ENCODE measurements around the gene APBA1. TPM values are rescaled to one million over a fixed set of nuclear protein-coding genes. Genes with fewer than 3 reads are reported as not detected.

APBA1 gene
- total RNA-seq, 2 experiments from 2014 or later: 0.79 to 3.6 TPM

DNA sequence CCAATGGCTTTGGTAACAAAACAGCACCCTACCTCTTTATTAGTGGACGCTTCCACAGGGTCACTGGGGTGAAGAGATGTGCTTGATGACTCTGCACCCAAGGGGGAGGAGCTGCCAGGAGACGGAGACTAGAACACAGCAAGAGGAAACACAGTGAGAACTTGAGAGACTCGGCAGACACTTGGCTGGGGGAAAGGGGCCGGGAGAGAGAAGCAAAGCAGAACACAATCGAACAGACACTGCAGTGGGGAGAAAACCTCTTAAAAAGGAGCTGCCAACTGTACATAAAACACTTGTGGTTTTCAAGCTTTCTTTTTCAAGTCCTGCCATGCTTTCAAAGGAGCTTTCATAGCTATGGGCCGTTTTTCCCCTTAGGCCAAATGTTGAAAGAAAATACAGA is 196.2 kb downstream of the APBA1 start:
- peak; percentile 45 for ATAC-seq
- Mint-ChIP-seq H3K9me3 (ENCODE audit: low read depth) (peaks cover 3% of the 10 kb centered on the region), H3K27ac (no peak overlapping the region), H3K4me1 (peaks cover 12% of the 10 kb centered on the region), H3K4me3 (no peak overlapping the region), H3K27me3 (peaks cover 20% of the 10 kb centered on the region), H3K36me3 (no peaks in the 10 kb centered on the region)
- DNase-seq: no peak
- CTCF ChIA-PET: no interaction called here

DNA sequence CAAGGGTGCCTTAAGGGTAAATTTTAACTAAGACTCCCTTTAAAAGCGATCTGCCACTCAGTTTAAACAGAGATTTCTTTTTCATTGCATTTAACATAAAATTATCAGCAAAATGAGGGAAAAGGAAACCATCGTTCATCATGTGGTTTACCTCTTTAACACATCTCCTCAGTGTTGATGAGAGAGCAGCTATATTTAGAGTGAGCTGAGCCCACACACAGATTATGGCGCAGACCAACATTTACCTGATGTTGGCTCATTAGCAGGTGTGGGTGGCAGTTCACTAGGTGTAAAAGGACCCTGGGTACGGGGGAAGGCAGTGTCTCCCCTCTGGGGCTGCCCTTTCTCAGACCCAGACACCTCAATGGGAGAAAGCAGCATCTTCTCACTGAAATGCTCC is 197.3 kb downstream of the APBA1 start:
- Mint-ChIP-seq H3K27me3 (peaks cover 20% of the 10 kb centered on the region), H3K4me3 (no peak overlapping the region), H3K36me3 (no peaks in the 10 kb centered on the region), H3K27ac (peak overlapping the region; percentile 46), H3K9me3 (ENCODE audit: low read depth) (peaks cover 3% of the 10 kb centered on the region), H3K4me1 (peaks cover 12% of the 10 kb centered on the region)
- ATAC-seq (peak; percentile 30), DNase-seq (no peak)
- CTCF ChIA-PET: interaction anchor here (1.0 kb wide), 1 partner anchor 11 kb away, joined by 3 read pairs; no protein-coding TSS in a partner anchor

DNA sequence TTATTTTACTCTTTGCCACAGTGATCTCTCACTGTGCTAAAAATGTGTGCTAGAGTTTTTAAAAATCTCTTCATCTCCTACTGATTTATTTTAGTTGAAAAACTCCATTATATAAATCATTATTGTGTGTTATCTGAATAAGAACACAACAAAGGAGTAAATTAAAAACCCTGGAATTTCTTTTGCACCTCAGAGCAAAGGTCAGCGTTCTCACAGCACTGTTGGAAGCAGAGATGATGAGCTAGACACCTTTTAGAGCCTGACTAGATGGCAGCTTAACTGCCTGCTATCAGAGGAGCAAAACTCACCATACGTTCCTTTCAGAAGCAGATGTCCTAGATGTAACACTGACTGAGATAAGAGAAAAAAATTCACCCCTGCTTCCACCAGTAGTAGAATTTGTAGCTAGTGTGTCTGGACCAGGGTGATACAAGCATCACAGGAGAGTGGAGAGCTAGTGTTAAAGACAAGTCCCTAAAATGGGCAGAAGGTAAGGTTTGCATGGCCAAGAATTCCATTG is 200.0 kb downstream of the APBA1 start:
- H3K4me1 Mint-ChIP-seq: peaks cover 12% of the 10 kb centered on the region
- peaks cover 20% of the 10 kb centered on the region for H3K27me3 Mint-ChIP-seq
- CTCF ChIA-PET: no interaction called here
- DNase-seq (no peak), ATAC-seq (no peak)
- no peak overlapping the region for H3K4me3 Mint-ChIP-seq
- H3K27ac Mint-ChIP-seq: no peak overlapping the region
- peaks cover 3% of the 10 kb centered on the region for H3K9me3 Mint-ChIP-seq (ENCODE audit: low read depth)
- no peaks in the 10 kb centered on the region for H3K36me3 Mint-ChIP-seq

DNA sequence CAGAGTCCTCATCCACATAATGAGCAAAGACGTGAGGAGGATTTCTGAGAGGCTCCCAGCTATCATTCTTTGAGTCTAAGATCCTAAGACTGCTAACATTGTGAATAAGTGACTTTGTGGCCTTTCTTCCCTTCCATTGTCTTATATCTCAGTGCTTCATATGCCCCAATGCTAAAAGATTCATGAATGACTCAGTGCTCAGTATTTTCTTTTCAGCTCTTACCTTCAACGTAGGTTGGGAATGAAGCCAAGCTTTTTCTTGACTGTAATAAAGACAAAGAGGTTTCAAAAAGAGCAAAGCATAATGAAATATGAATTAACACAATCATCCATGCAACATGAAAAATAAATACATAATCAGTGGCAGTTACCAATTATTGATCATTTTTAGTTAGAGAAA is 200.7 kb downstream of the APBA1 start:
- Mint-ChIP-seq H3K27me3 (peaks cover 20% of the 10 kb centered on the region), H3K4me1 (peaks cover 12% of the 10 kb centered on the region), H3K9me3 (ENCODE audit: low read depth) (no peaks in the 10 kb centered on the region), H3K36me3 (no peaks in the 10 kb centered on the region), H3K27ac (no peak overlapping the region), H3K4me3 (no peak overlapping the region)
- CTCF ChIA-PET: no interaction called here
- ATAC-seq: no peak
- DNase-seq: no peak

DNA sequence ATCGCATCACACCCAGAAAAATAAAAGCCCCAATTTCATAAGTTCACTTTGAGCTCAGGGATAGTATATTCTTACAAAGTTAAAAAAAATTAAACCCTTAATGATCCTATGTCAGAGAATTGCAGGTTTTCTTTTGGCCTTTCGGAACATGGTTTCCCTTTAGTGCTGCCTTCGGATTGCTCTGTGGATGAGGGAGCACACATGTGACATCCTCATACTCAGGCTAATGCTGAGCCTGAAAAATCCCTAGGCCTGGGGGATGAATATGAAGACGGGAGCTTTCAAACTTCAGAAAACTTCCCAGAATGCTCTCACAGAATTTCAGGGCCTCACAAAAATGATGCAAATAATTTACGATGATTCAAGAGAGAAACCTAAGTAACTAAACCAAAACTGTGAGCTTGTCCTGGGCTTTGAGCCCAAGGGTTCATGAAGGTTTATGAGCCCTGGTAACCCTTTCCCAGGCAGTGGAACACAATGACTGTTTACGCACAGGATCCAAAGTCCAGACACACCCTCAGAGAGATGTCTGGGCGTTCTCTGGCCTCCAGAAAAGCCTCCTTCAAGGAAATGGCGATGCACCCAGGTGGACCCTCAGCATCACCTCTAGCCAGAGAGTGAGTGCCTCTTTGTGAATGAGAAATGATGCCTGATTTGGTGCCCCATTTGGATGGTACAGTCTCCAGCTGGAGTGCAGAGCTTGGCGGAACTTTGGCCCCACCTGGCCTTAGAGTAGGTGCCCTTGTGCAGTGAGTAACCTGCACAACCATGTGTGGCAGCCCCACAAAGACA is 201.8 kb downstream of the APBA1 start:
- Mint-ChIP-seq H3K36me3 (no peaks in the 10 kb centered on the region), H3K27ac (no peak overlapping the region), H3K4me3 (no peak overlapping the region), H3K27me3 (peaks cover 18% of the 10 kb centered on the region), H3K4me1 (peaks cover 7% of the 10 kb centered on the region), H3K9me3 (ENCODE audit: low read depth) (no peaks in the 10 kb centered on the region)
- ATAC-seq (no peak), DNase-seq (no peak)
- CTCF ChIA-PET: no interaction called here

DNA sequence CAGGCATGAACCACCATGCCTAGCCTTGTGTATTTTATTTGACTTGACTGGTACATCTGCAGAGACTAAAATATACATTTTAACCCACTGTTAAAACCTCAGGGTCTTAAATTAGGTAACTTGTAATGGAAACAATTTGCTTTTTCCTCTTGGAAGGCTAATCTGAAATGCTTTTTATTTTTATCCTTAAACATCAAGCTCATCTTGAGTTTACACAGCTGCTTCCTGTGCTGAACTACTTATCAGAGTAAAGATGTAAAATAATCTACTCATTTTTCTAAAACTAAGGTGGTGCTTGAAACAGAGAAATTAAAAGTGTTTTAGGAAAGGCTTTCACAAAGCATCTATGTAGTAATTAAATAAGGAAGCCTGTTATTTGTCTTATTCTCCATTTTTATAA is 203.0 kb downstream of the APBA1 start:
- DNase-seq (no peak), ATAC-seq (no peak)
- peaks cover 12% of the 10 kb centered on the region for H3K27me3 Mint-ChIP-seq
- H3K27ac Mint-ChIP-seq: no peak overlapping the region
- no peaks in the 10 kb centered on the region for H3K36me3 Mint-ChIP-seq
- CTCF ChIA-PET: no interaction called here
- H3K4me3 Mint-ChIP-seq: no peak overlapping the region
- H3K4me1 Mint-ChIP-seq: no peaks in the 10 kb centered on the region
- H3K9me3 Mint-ChIP-seq (ENCODE audit: low read depth): no peaks in the 10 kb centered on the region

DNA sequence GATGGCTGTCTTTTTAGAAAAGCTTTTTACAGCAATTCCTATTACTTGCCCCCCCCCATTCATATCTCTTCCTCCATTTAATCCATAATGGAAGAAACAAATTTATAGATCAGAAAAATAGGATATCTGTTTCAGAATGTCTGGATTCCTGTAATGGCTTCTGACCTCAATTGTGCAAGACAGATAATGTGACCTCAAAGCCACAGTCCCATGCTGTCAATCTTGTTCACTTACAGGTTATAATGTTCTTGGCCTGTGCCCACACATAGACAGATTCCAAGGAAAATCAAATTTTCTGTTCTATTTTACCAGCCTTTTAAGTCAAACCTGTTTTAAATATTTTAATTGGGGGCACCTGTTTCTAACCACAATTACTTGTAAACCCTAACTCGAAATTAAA is 203.8 kb downstream of the APBA1 start:
- DNase-seq (no peak), ATAC-seq (no peak)
- Mint-ChIP-seq H3K27me3 (peaks cover 11% of the 10 kb centered on the region), H3K36me3 (no peaks in the 10 kb centered on the region), H3K9me3 (ENCODE audit: low read depth) (no peaks in the 10 kb centered on the region), H3K27ac (no peak overlapping the region), H3K4me1 (no peaks in the 10 kb centered on the region), H3K4me3 (no peak overlapping the region)
- CTCF ChIA-PET: no interaction called here

DNA sequence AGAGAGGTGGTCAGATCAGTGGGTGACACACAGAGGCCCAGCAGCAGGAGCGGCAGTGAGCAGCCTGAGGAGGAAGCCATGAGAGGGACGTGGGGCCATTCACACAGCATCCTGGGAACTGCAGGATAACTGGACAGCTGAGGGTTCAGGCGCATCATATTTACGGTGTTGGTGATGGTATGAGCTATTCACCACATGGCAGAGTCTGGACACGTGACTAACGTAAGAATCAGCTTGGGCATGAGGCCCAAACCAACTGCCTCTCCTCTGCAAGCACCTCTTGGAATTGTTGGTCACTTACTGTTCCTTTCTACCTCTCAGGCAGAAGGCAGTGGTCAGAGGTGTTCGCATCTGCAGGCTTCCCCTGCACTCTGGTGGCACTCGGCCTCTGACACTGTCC is 206.0 kb downstream of the APBA1 start:
- Mint-ChIP-seq H3K36me3 (no peaks in the 10 kb centered on the region), H3K4me3 (no peak overlapping the region), H3K4me1 (no peaks in the 10 kb centered on the region), H3K27ac (no peak overlapping the region), H3K27me3 (no peaks in the 10 kb centered on the region), H3K9me3 (ENCODE audit: low read depth) (no peaks in the 10 kb centered on the region)
- DNase-seq: no peak
- no peak for ATAC-seq
- CTCF ChIA-PET: no interaction called here

DNA sequence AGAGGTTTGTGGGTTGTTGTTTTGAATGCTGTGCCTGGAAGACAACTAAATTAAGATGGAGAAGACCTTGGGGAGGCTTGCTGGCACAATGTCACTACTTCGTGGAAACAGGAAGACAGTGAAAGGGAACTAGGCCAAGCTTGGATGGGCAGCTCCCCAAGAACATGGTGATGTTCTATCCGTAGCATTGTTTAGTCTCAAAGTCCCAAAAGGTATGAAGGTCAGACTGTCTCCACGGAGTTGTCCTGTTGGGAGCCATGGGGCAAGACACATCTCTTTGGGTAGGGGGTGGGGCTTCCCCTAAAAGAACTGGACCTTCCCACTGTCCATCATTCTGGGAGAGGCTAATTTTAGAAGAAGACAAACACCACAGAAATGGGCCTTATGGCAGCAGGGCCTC is 206.7 kb downstream of the APBA1 start:
- Mint-ChIP-seq H3K4me3 (no peak overlapping the region), H3K36me3 (no peaks in the 10 kb centered on the region), H3K4me1 (no peaks in the 10 kb centered on the region), H3K27me3 (no peaks in the 10 kb centered on the region), H3K27ac (no peak overlapping the region), H3K9me3 (ENCODE audit: low read depth) (no peaks in the 10 kb centered on the region)
- CTCF ChIA-PET: no interaction called here
- DNase-seq (no peak), ATAC-seq (no peak)

DNA sequence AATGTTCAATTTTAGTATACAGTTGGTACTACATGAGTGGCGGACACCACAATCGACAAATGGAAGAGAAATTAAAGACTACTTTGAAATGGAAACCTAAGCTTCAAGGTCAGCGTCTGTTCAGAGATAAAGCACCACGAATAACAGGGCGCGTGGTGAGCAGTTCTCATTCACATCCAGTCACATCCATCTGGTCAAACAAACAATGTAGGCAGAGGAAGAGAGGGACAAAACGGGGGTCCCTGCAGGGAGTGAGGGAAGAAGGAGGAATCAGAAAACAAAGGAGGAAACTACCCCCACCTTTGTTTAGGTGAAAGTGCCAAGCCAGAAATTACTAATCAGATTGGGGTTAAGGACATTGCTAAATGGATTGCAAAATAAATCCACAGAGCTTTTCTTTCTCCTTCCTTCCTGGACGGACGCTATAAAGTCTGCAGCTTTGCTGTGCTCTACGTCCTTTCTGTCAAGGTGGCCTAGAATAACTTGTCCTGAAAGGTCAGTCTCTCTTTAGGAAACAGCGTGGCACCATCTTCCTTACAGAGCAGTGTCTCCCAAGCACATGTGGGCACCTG is 208.6 kb downstream of the APBA1 start:
- Mint-ChIP-seq H3K27ac (no peak overlapping the region), H3K9me3 (ENCODE audit: low read depth) (no peaks in the 10 kb centered on the region), H3K4me3 (no peak overlapping the region), H3K27me3 (no peaks in the 10 kb centered on the region), H3K4me1 (no peaks in the 10 kb centered on the region), H3K36me3 (no peaks in the 10 kb centered on the region)
- DNase-seq (no peak), ATAC-seq (no peak)
- CTCF ChIA-PET: interaction anchor here (0.8 kb wide), 1 partner anchor 11 kb away, joined by 3 read pairs; no protein-coding TSS in a partner anchor

DNA sequence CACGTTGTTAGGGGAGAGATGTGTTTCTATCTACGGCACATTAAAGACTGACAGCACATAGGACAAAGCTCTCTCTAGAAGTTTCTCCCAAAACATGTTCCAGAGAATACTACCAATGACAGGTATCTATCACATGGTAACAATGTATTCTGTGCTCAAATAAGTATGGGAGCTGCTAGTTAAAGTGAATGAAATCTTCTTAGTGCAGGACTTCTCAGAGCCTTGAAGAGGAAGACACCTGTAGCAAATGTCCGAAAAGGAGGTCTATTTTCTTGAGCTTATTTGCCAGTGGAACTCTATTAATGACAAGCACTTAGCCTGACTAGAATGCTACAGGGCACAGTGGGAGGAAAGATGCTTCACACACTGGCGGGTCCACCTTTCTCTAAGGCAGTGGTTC is 209.8 kb downstream of the APBA1 start:
- Mint-ChIP-seq H3K9me3 (ENCODE audit: low read depth) (no peaks in the 10 kb centered on the region), H3K36me3 (no peaks in the 10 kb centered on the region), H3K27ac (no peak overlapping the region), H3K4me3 (no peak overlapping the region), H3K4me1 (no peaks in the 10 kb centered on the region), H3K27me3 (no peaks in the 10 kb centered on the region)
- DNase-seq: no peak
- no peak for ATAC-seq
- CTCF ChIA-PET: no interaction called here

DNA sequence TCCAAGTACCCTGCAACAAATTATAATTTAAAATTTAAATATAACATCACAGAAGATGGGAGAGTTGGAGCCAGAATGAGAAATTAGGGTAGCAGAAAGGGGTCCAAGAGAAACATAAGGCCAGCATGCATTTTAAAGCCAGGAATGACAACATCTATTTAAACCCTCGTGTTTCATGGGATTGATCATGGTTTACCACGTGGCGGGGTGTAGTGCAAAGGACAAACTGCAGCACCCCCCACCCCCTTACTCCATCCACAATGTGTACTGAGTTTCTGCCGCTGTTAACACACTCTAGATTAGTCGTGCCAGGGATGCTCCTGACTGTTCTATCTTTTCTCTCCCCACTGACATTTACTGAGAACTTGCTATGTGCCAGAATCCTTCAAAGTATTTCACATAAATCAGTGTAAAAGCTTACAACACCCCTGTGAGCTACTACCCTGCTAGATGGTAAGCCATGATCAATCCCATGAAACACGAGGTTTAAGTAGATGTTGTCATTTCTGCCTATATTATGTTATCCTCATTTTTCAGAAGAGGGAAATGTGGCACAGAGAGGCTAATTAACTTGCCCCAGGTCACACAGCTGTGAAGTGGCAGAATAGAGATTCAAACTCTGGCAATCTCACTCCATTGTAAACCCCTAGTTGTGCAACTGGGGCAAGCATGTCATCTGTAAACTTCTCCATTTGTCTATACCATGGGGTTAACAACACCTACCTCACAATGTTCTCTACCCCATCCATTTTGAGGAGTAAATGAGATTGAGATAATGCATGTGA is 210.9 kb downstream of the APBA1 start:
- ATAC-seq (no peak), DNase-seq (no peak)
- no peak overlapping the region for H3K4me3 Mint-ChIP-seq
- no peaks in the 10 kb centered on the region for H3K9me3 Mint-ChIP-seq (ENCODE audit: low read depth)
- no peaks in the 10 kb centered on the region for H3K36me3 Mint-ChIP-seq
- no peaks in the 10 kb centered on the region for H3K4me1 Mint-ChIP-seq
- CTCF ChIA-PET: no interaction called here
- no peaks in the 10 kb centered on the region for H3K27me3 Mint-ChIP-seq
- no peak overlapping the region for H3K27ac Mint-ChIP-seq

DNA sequence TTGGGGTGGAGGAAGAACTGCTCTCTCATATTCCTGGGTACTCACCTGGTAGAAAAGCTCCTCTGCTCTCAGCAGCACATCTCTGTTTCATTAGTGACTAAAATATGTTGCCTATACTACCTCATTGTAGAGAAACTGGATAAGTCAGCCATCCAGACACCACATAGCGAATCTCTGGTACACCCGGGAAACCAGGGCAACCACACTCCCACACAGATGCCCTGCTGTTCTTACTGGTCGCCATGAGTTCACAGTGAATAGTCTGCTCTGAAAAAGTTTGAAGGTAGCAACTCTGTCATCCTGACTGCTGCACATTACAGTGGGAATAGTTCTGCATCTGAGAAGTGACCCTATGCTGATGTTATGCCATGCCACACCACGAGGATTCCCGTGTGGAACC is 212.2 kb downstream of the APBA1 start:
- CTCF ChIA-PET: no interaction called here
- no peaks in the 10 kb centered on the region for H3K27me3 Mint-ChIP-seq

DNA sequence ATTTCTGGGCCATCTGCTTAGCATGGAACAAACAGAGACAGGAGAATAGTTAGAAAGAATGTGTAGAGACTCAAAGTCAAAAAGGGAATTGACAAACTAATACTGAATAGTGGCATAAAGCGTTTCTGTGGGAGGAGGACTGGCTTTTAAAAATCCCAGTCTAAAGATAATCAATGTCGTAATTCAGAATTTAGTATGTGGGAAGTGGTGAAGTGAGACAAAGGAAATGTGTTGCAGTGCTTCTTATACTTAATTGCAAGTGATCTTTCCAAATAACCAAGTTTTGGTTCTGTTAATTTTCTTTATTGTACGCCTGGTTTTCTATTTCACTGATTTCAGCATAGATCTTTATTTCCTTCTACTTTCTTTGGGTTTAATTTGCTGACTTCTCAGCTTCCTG is 214.0 kb downstream of the APBA1 start:
- CTCF ChIA-PET: no interaction called here
- H3K27ac Mint-ChIP-seq: no peak overlapping the region
- DNase-seq (no peak), ATAC-seq (no peak)
- no peaks in the 10 kb centered on the region for H3K27me3 Mint-ChIP-seq
- no peaks in the 10 kb centered on the region for H3K4me1 Mint-ChIP-seq
- no peak overlapping the region for H3K4me3 Mint-ChIP-seq
- H3K36me3 Mint-ChIP-seq: no peaks in the 10 kb centered on the region
- no peaks in the 10 kb centered on the region for H3K9me3 Mint-ChIP-seq (ENCODE audit: low read depth)

More for the DNA sequence above, 212.2 kb downstream of the APBA1 start:
- Mint-ChIP-seq H3K4me1 (no peaks in the 10 kb centered on the region), H3K36me3 (no peaks in the 10 kb centered on the region), H3K4me3 (no peak overlapping the region), H3K27ac (no peak overlapping the region), H3K9me3 (ENCODE audit: low read depth) (no peaks in the 10 kb centered on the region)
- ATAC-seq (no peak), DNase-seq (no peak)

Data from activated CD8-positive, alpha-beta memory T cell treated with anti-CD3 and anti-CD28 coated beads, Interleukin-2, amount 10 ng/mL, durations not matched to agents 7 days and 5 days (primary cell).